ENCODE measurements around the gene FBXW5. TPM values are rescaled to one million over a fixed set of nuclear protein-coding genes. Genes with fewer than 3 reads are reported as not detected.
A peak's percentile ranks its signal among the peaks of the same experiment; 100 is the strongest.

The FBXW5 gene
- total RNA-seq (100 to 1,000 TPM in 3 of 5 donors, 10 to 100 TPM in 2; 60.9 to 161 (median 145) TPM), total RNA-seq (54.6 to 252 (median 110) reads per million in 29 experiments)
- total RNA-seq (2013): 95.8 TPM

GRCh38 chr9:136944519-136945332 lies at the start of gene FBXW5, which contains the start of gene C8G:
TSS of gene FBXW5 (minus strand) at chr9:136944738. CDS start at chr9:136944083, 655 bp downstream.
TSS of gene C8G (plus strand) at chr9:136945243. CDS start at chr9:136945321, 78 bp downstream.
- DNase-seq: peak; percentile 84 to 97 (median 91)
- H3K9me3 ChIP-seq: no peaks in the 10 kb centered on the region
- Mint-ChIP-seq H3K4me1 (peaks cover 6 to 26% (median 10%) of the 10 kb centered on the region in 3 donors), H3K27me3 (no peaks in the 10 kb centered on the region), H3K36me3 (peaks cover 12% of the 10 kb centered on the region), H3K9me3 (no peaks in the 10 kb centered on the region), H3K27ac (peak within 1 kb of the TSS; percentile 79 to 89), H3K4me3 (peak within 1 kb of the TSS; percentile 73 to 83 (median 76))
- no peaks in the 10 kb centered on the region for H3K27me3 ChIP-seq (replicated peaks in 1 of 2; ENCODE audit: control insufficient read depth in 2 of 2, extremely low read depth in 1 of 2, insufficient read depth in 2 of 2, low read length in 1 of 2)
- ChIA-PET CTCF (no interaction called here), POLR2A (no interaction called here)
- ATAC-seq (replicated peaks in 1 of 4): peak; percentile 81 to 88 (median 86)
- H3K4me3 ChIP-seq (ENCODE audit: control insufficient read depth in 1 of 2, extremely low read depth in 1 of 2, low read length in 1 of 2): peak within 1 kb of the TSS; percentile 74 to 80
- peak within 1 kb of the TSS; percentile 58 for H3K27ac ChIP-seq (ENCODE audit: low read length)
- WGBS (ENCODE audit: insufficient coverage): 3% methylated on average over 72 of the region's 74 CpGs
- H3K4me1 ChIP-seq (ENCODE audit: control insufficient read depth in 1 of 2, extremely low read depth in 1 of 2, insufficient read depth in 2 of 2, low read length in 2 of 2): peaks cover 4 to 65% of the 10 kb centered on the region in 2 experiments
- peaks cover 22 to 31% of the 10 kb centered on the region in 2 donors for H3K36me3 ChIP-seq (ENCODE audit: control insufficient read depth in 2 of 2, extremely low read depth in 1 of 2, insufficient read depth in 1 of 2, low read length in 1 of 2)

DNA sequence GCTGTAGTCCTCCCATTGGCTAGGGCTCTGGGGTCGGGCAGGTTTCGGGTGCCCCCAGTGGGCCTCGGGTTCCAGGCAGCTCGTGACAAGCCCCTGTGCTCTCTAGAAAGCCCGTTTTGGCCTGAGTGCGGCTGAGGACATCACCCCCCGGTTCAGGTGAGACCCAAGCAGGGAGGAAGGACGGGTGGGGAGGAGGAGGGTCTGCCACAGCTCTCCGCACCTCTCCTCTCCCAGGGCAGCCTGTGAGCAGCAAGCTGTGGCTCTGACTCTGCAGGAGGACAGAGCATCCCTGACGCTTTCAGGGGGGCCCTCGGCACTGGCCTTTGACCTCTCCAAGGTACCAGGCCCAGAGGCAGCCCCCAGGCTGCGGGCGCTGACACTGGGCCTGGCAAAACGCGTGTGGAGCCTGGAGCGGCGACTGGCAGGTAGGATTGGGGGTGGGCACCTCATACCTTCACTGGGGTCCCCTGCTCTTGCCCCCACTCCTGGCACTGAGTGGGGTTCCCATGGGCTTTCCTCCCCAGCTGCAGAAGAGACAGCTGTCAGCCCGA lies 48.4 kb upstream of the FBXW5 start:
- ChIA-PET CTCF (interaction anchor here in 1 of 2 donors (1.6 to 3.1 kb wide), 2 partner anchors 15 to 36 kb away, joined by 7 to 9 read pairs; no protein-coding TSS in a partner anchor), POLR2A (no interaction called here)
- Histone ChIP-seq H3K36me3 (ENCODE audit: control insufficient read depth in 2 of 2, extremely low read depth in 1 of 2, insufficient read depth in 1 of 2, low read length in 1 of 2) (peaks cover 4 to 13% of the 10 kb centered on the region in 2 donors), H3K4me3 (ENCODE audit: control insufficient read depth in 1 of 2, extremely low read depth in 1 of 2, low read length in 1 of 2) (peak overlapping the region; percentile 84 to 89), H3K27me3 (replicated peaks in 1 of 2; ENCODE audit: control insufficient read depth in 2 of 2, extremely low read depth in 1 of 2, insufficient read depth in 2 of 2, low read length in 1 of 2) (peaks cover 0 to 23% of the 10 kb centered on the region in 2 experiments), H3K9me3 (no peaks in the 10 kb centered on the region), H3K27ac (ENCODE audit: low read length) (peak overlapping the region; percentile 86), H3K4me1 (ENCODE audit: control insufficient read depth in 1 of 2, extremely low read depth in 1 of 2, insufficient read depth in 2 of 2, low read length in 2 of 2) (peaks cover 22 to 62% of the 10 kb centered on the region in 2 experiments)
- DNase-seq (no peak), ATAC-seq (replicated peaks in 1 of 4) (no peak)
- Mint-ChIP-seq H3K4me3 (peak overlapping the region; percentile 79 to 85 (median 84)), H3K9me3 (no peaks in the 10 kb centered on the region), H3K36me3 (peaks cover 3% of the 10 kb centered on the region), H3K27me3 (peaks cover 0 to under 1% of the 10 kb centered on the region in 2 donors), H3K27ac (peak overlapping the region; percentile 84 to 86), H3K4me1 (peaks cover 25 to 42% (median 34%) of the 10 kb centered on the region in 3 donors)
- 42% methylated on average over 13 of the region's 18 CpGs for WGBS (ENCODE audit: insufficient coverage)

- peaks cover 19 to 36% (median 27%) of the 10 kb centered on the region in 3 donors for H3K4me1 Mint-ChIP-seq
- DNase-seq (peak; percentile 81 to 96 (median 91)), ATAC-seq (replicated peaks in 1 of 4) (peak; percentile 84 to 91 (median 88))
- H3K27ac Mint-ChIP-seq: peak within 1 kb of the TSS; percentile 84 to 86
- ChIA-PET CTCF (interaction anchor here (0.6 to 3.1 kb wide), 6 partner anchors 14 to 143 kb away, joined by 4 to 9 read pairs (median 6); no protein-coding TSS in a partner anchor), POLR2A (no interaction called here)
- H3K4me3 Mint-ChIP-seq: peak within 1 kb of the TSS; percentile 79 to 85 (median 84)
- peaks cover 3% of the 10 kb centered on the region for H3K36me3 Mint-ChIP-seq
- Histone ChIP-seq H3K4me3 (ENCODE audit: control insufficient read depth in 1 of 2, extremely low read depth in 1 of 2, low read length in 1 of 2) (peak within 1 kb of the TSS; percentile 84 to 89), H3K9me3 (no peaks in the 10 kb centered on the region), H3K27ac (ENCODE audit: low read length) (peak within 1 kb of the TSS; percentile 86), H3K4me1 (ENCODE audit: control insufficient read depth in 1 of 2, extremely low read depth in 1 of 2, insufficient read depth in 2 of 2, low read length in 2 of 2) (peaks cover 17 to 55% of the 10 kb centered on the region in 2 experiments), H3K36me3 (ENCODE audit: control insufficient read depth in 2 of 2, extremely low read depth in 1 of 2, insufficient read depth in 1 of 2, low read length in 1 of 2) (peaks cover 4 to 13% of the 10 kb centered on the region in 2 donors), H3K27me3 (replicated peaks in 1 of 2; ENCODE audit: control insufficient read depth in 2 of 2, extremely low read depth in 1 of 2, insufficient read depth in 2 of 2, low read length in 1 of 2) (peaks cover 0 to 21% of the 10 kb centered on the region in 2 experiments)
- peaks cover 0 to 8% of the 10 kb centered on the region in 2 donors for H3K27me3 Mint-ChIP-seq
- H3K9me3 Mint-ChIP-seq: no peaks in the 10 kb centered on the region
- 1% methylated on average over 55 of the region's 92 CpGs for WGBS (ENCODE audit: insufficient coverage)
These were observed 47.7 kb upstream of the FBXW5 start, which contains the start of gene PAXX for GRCh38 chr9:136991993-136992818. TSS of gene PAXX (plus strand) at chr9:136992422. CDS start at chr9:136992444, 22 bp downstream.

GRCh38 chr9:136990242-136990911 lies 45.8 kb upstream of the FBXW5 start:
- H3K9me3 ChIP-seq: no peaks in the 10 kb centered on the region
- no peak overlapping the region for H3K4me3 ChIP-seq (ENCODE audit: control insufficient read depth in 1 of 2, extremely low read depth in 1 of 2, low read length in 1 of 2)
- H3K27ac ChIP-seq (ENCODE audit: low read length): no peak overlapping the region
- peaks cover 4 to 13% of the 10 kb centered on the region in 2 donors for H3K36me3 ChIP-seq (ENCODE audit: control insufficient read depth in 2 of 2, extremely low read depth in 1 of 2, insufficient read depth in 1 of 2, low read length in 1 of 2)
- DNase-seq (no peak), ATAC-seq (replicated peaks in 1 of 4) (no peak)
- Mint-ChIP-seq H3K9me3 (no peaks in the 10 kb centered on the region), H3K27me3 (peaks cover 5 to 14% of the 10 kb centered on the region in 2 donors), H3K36me3 (peaks cover 3% of the 10 kb centered on the region), H3K4me1 (peaks cover 11 to 25% (median 19%) of the 10 kb centered on the region in 3 donors), H3K27ac (peak overlapping the region; percentile 72 to 78), H3K4me3 (peak overlapping the region; percentile 76 to 84 (median 80))
- POLR2A ChIA-PET: no interaction called here
- peaks cover 0 to 20% of the 10 kb centered on the region in 2 experiments for H3K27me3 ChIP-seq (replicated peaks in 1 of 2; ENCODE audit: control insufficient read depth in 2 of 2, extremely low read depth in 1 of 2, insufficient read depth in 2 of 2, low read length in 1 of 2)
- CTCF ChIA-PET: interaction anchor here in 1 of 2 donors (0.5 kb wide), 1 partner anchor 9 kb away, joined by 3 read pairs; no protein-coding TSS in a partner anchor
- peaks cover 8 to 44% of the 10 kb centered on the region in 2 experiments for H3K4me1 ChIP-seq (ENCODE audit: control insufficient read depth in 1 of 2, extremely low read depth in 1 of 2, insufficient read depth in 2 of 2, low read length in 2 of 2)
- WGBS (ENCODE audit: insufficient coverage): 76% methylated on average over 6 of the region's 10 CpGs

GRCh38 chr9:136988872-136989271 lies 44.3 kb upstream of the FBXW5 start:
- H3K27ac Mint-ChIP-seq: no peak overlapping the region
- POLR2A ChIA-PET: no interaction called here
- 92% methylated on average over 4 of the region's 4 CpGs for WGBS (ENCODE audit: insufficient coverage)

More at GRCh38 chr9:136988872-136989271, 44.3 kb upstream of the FBXW5 start:
- peaks cover 8 to 20% of the 10 kb centered on the region in 2 donors for H3K27me3 Mint-ChIP-seq
- Histone ChIP-seq H3K27me3 (replicated peaks in 1 of 2; ENCODE audit: control insufficient read depth in 2 of 2, extremely low read depth in 1 of 2, insufficient read depth in 2 of 2, low read length in 1 of 2) (peaks cover 0 to 36% of the 10 kb centered on the region in 2 experiments), H3K9me3 (no peaks in the 10 kb centered on the region), H3K4me1 (ENCODE audit: control insufficient read depth in 1 of 2, extremely low read depth in 1 of 2, insufficient read depth in 2 of 2, low read length in 2 of 2) (peaks cover 8 to 43% of the 10 kb centered on the region in 2 experiments), H3K36me3 (ENCODE audit: control insufficient read depth in 2 of 2, extremely low read depth in 1 of 2, insufficient read depth in 1 of 2, low read length in 1 of 2) (peaks cover 4 to 7% of the 10 kb centered on the region in 2 donors), H3K27ac (ENCODE audit: low read length) (no peak overlapping the region), H3K4me3 (ENCODE audit: control insufficient read depth in 1 of 2, extremely low read depth in 1 of 2, low read length in 1 of 2) (no peak overlapping the region)
- H3K9me3 Mint-ChIP-seq: no peaks in the 10 kb centered on the region
- DNase-seq (no peak), ATAC-seq (replicated peaks in 1 of 4) (no peak)
- CTCF ChIA-PET: no interaction called here
- H3K4me3 Mint-ChIP-seq: no peak overlapping the region
- peaks cover 3% of the 10 kb centered on the region for H3K36me3 Mint-ChIP-seq
- peaks cover 14 to 24% (median 16%) of the 10 kb centered on the region in 3 donors for H3K4me1 Mint-ChIP-seq

Data from T-cell (primary cell).